AG20443 (cell line): ENCODE results near the gene ASCC3.

Source experiments
- DNase-seq: peaks from one replicate; pipeline ENCODE4 v3.0.0; 2012; ENCODE audit warnings: low spot score, mixed read lengths

ASCC3 gene

GRCh38 chr6:100503043-100503705 lies 378.0 kb downstream of the ASCC3 start:
- DNase-seq: no peak

- DNase-seq: no peak
Observed at GRCh38 chr6:100493206-100493888, 387.8 kb downstream of the ASCC3 start.

GRCh38 chr6:100491952-100492670 lies 389.0 kb downstream of the ASCC3 start:
- no peak for DNase-seq

GRCh38 chr6:100490065-100490464 lies 391.1 kb downstream of the ASCC3 start:
- DNase-seq: no peak

GRCh38 chr6:100488244-100488643 lies 392.9 kb downstream of the ASCC3 start:
- DNase-seq: peak; percentile 20

- no peak for DNase-seq
Observed at GRCh38 chr6:100487638-100488037, 393.5 kb downstream of the ASCC3 start.

GRCh38 chr6:100485268-100485667 lies 395.9 kb downstream of the ASCC3 start:
- DNase-seq: no peak

GRCh38 chr6:100484474-100484873 lies 396.7 kb downstream of the ASCC3 start:
- DNase-seq: no peak

- DNase-seq: no peak
Observed at GRCh38 chr6:100482698-100483097, 398.4 kb downstream of the ASCC3 start.

- peak; percentile 43 for DNase-seq
Observed at GRCh38 chr6:100479179-100480035, 401.7 kb downstream of the ASCC3 start.

- DNase-seq: no peak
Observed at GRCh38 chr6:100475554-100476320, 405.4 kb downstream of the ASCC3 start.

GRCh38 chr6:100473182-100473581 lies 407.9 kb downstream of the ASCC3 start:
- DNase-seq: no peak

- no peak for DNase-seq
Observed at GRCh38 chr6:100472674-100473073, 408.5 kb downstream of the ASCC3 start.

GRCh38 chr6:100470422-100471120 lies 410.6 kb downstream of the ASCC3 start:
- no peak for DNase-seq

- DNase-seq: no peak
Observed at GRCh38 chr6:100469101-100469859, 411.8 kb downstream of the ASCC3 start.

- no peak for DNase-seq
Observed at GRCh38 chr6:100468016-100468622, 413.0 kb downstream of the ASCC3 start.

- no peak for DNase-seq
Observed at GRCh38 chr6:100467129-100468015, 413.8 kb downstream of the ASCC3 start.

GRCh38 chr6:100466410-100467128 lies 414.6 kb downstream of the ASCC3 start:
- no peak for DNase-seq
